Loucy (cell line): ENCODE results near the gene DHRS2.

Experiments used
- H2AFZ ChIP-seq: fragments of 200-600 bp; sonication (generic); 2 replicates; pipeline ENCODE4 v1.6.0; 2016; ENCODE audit warnings: antibody characterized with exemption, mild to moderate bottlenecking, low read length, moderate library complexity
- H3F3A ChIP-seq: fragments of 200-600 bp; 2 replicates; pipeline ENCODE4 v1.6.0; 2016; ENCODE audit warnings: antibody characterized with exemption, low read depth, mild to moderate bottlenecking
- H3K27me3 ChIP-seq: fragments of 200-600 bp; sonication (generic); 2 replicates; pipeline ENCODE4 v1.6.1; 2014; ENCODE audit warnings: low read length, mild to moderate bottlenecking; ENCODE audit not compliant: insufficient read depth, poor library complexity, severe bottlenecking
- H3K36me3 ChIP-seq: fragments of 200-600 bp; sonication (generic); 2 replicates; pipeline ENCODE4 v1.6.1; 2016; ENCODE audit warnings: low read length; ENCODE audit not compliant: insufficient read depth
- H3K4me1 ChIP-seq: fragments of 200-600 bp; sonication (generic); 2 replicates; pipeline ENCODE4 v1.5.1; 2014; ENCODE audit warnings: low read length, mild to moderate bottlenecking; ENCODE audit not compliant: insufficient read depth, poor library complexity, severe bottlenecking
- H3K4me2 ChIP-seq: fragments of 200-600 bp; sonication (generic); 2 replicates; pipeline ENCODE4 v1.6.0; 2014; ENCODE audit warnings: antibody characterized with exemption, low read length, low read depth, mild to moderate bottlenecking; ENCODE audit not compliant: poor library complexity, severe bottlenecking
- H3K4me3 ChIP-seq: fragments of 200-600 bp; sonication (generic); 2 replicates; pipeline ENCODE4 v1.5.1; 2014; ENCODE audit warnings: low read length, mild to moderate bottlenecking, mixed read lengths; ENCODE audit not compliant: poor library complexity, severe bottlenecking
- H3K79me2 ChIP-seq: fragments of 200-600 bp; sonication (generic); 2 replicates; pipeline ENCODE4 v1.6.1; 2014; ENCODE audit warnings: low read length; ENCODE audit not compliant: insufficient read depth
- H3K9ac ChIP-seq: fragments of 200-600 bp; sonication (generic); 2 replicates; pipeline ENCODE4 v1.6.0; 2014; ENCODE audit warnings: mild to moderate bottlenecking, low read depth, low read length, moderate library complexity; ENCODE audit not compliant: poor library complexity, severe bottlenecking
- H3K9me2 ChIP-seq: fragments of 200-600 bp; sonication (generic); replicated peaks from 2 replicates; pipeline ENCODE4 v1.6.1; 2016; ENCODE audit warnings: low read depth, low read length, mixed read lengths
- H3K9me3 ChIP-seq: fragments of 200-600 bp; sonication (generic); 2 replicates; pipeline ENCODE4 v1.6.1; 2014; ENCODE audit warnings: mild to moderate bottlenecking, antibody characterized with exemption, low read length, low read depth; ENCODE audit not compliant: insufficient read depth
- H4K20me1 ChIP-seq: fragments of 200-600 bp; sonication (generic); 2 replicates; pipeline ENCODE4 v1.6.0; 2014; ENCODE audit warnings: antibody characterized with exemption, low read length, mild to moderate bottlenecking; ENCODE audit not compliant: insufficient read depth, poor library complexity, severe bottlenecking
- CTCF ChIP-seq: fragments of 200-600 bp; sonication (generic); conservative IDR thresholded peaks from 2 replicates; pipeline ENCODE4 v1.5.1; 2014; ENCODE audit warnings: mild to moderate bottlenecking, antibody characterized with exemption, low read length
- EZH2phosphoT487 ChIP-seq: fragments of 200-600 bp; IDR thresholded peaks from 2 replicates; pipeline ENCODE4 v1.6.1; 2018; ENCODE audit warnings: antibody characterized with exemption, mild to moderate bottlenecking, moderate library complexity, borderline replicate concordance

DHRS2 gene

GRCh38 chr14:23643533-23644194 lies 7.5 kb downstream of the DHRS2 start:
- no peaks in the 10 kb centered on the region for H3K9me2 ChIP-seq
- H2AFZ ChIP-seq = no peak overlapping the region
- no peak overlapping the region for H3K4me2 ChIP-seq
- no peaks in the 10 kb centered on the region for H3K9me3 ChIP-seq
- H4K20me1 ChIP-seq = no peaks in the 10 kb centered on the region
- no peaks in the 10 kb centered on the region for H3F3A ChIP-seq
- no peaks in the 10 kb centered on the region for H3K27me3 ChIP-seq
- H3K9ac ChIP-seq = no peak overlapping the region
- H3K4me1 ChIP-seq = no peaks in the 10 kb centered on the region
- no peaks in the 10 kb centered on the region for H3K36me3 ChIP-seq
- no peak for TF ChIP-seq CTCF
- TF ChIP-seq EZH2phosphoT487 = no peak
- H3K4me3 ChIP-seq = no peak overlapping the region
- H3K79me2 ChIP-seq = no peaks in the 10 kb centered on the region

- no peaks in the 10 kb centered on the region for H3K9me2 ChIP-seq
- H3K27me3 ChIP-seq = no peaks in the 10 kb centered on the region
- no peak overlapping the region for H3K4me2 ChIP-seq
- H4K20me1 ChIP-seq = no peaks in the 10 kb centered on the region
- no peaks in the 10 kb centered on the region for H3K79me2 ChIP-seq
- TF ChIP-seq EZH2phosphoT487 (no peak), CTCF (no peak)
- H3F3A ChIP-seq = no peaks in the 10 kb centered on the region
- no peaks in the 10 kb centered on the region for H3K4me1 ChIP-seq
- no peaks in the 10 kb centered on the region for H3K9me3 ChIP-seq
- H3K36me3 ChIP-seq = no peaks in the 10 kb centered on the region
- H2AFZ ChIP-seq = no peak overlapping the region
- H3K4me3 ChIP-seq = no peak overlapping the region
- no peak overlapping the region for H3K9ac ChIP-seq
Observed at GRCh38 chr14:23644195-23644918, 8.2 kb downstream of the DHRS2 start.

GRCh38 chr14:23644919-23645336 lies 8.8 kb downstream of the DHRS2 start:
- Histone ChIP-seq H3K9ac (no peak overlapping the region), H3K27me3 (no peaks in the 10 kb centered on the region), H3F3A (no peaks in the 10 kb centered on the region), H3K4me3 (no peak overlapping the region), H3K9me3 (no peaks in the 10 kb centered on the region), H2AFZ (no peak overlapping the region), H3K9me2 (no peaks in the 10 kb centered on the region), H4K20me1 (no peaks in the 10 kb centered on the region), H3K4me2 (no peak overlapping the region), H3K36me3 (no peaks in the 10 kb centered on the region), H3K79me2 (no peaks in the 10 kb centered on the region), H3K4me1 (no peaks in the 10 kb centered on the region)
- TF ChIP-seq EZH2phosphoT487 (no peak), CTCF (no peak)
